ENCODE results near the gene GGCT.

GRCh38 chr7:30464231-30464671 lies 40.4 kb downstream of the GGCT start:
- no peak for TF ChIP-seq MAX (IDR thresholded peaks at IDR 0.05)
- no peak for TF ChIP-seq SRF (IDR thresholded peaks at IDR 0.05; ENCODE audit: low read depth, low read length)
- TF ChIP-seq CTCF (IDR thresholded peaks at IDR 0.05; ENCODE audit: control extremely low read depth in 1 of 3, insufficient read depth in 1 of 3, low read depth in 1 of 3, low read length in 3 of 3) = no peak
- TF ChIP-seq SUZ12 (IDR thresholded peaks at IDR 0.05; ENCODE audit: low read length) = no peak
- no peak for TF ChIP-seq POLR2A (IDR thresholded peaks at IDR 0.05; ENCODE audit: control extremely low read depth in 1 of 2, low read depth in 2 of 2, low read length in 2 of 2)
- TF ChIP-seq MAFK (IDR thresholded peaks at IDR 0.05; ENCODE audit: low read depth, low read length) = no peak

All from H1 (cell line).